GM18909 (cell line): Measurements from ENCODE around the gene OTUD4.
"Not testable (repeated sequence)": the region's sequence is repeated elsewhere in the genome, so short reads cannot be mapped to it uniquely, and the experiment has no call there.

Source experiments
- ATAC-seq: cut with Tn5 transposase; IDR thresholded peaks from one replicate; pipeline ENCODE4 v1.9.1; 2021; ENCODE audit warnings: mild to moderate bottlenecking; ENCODE audit not compliant: unreplicated experiment, poor library complexity

The OTUD4 gene

GRCh38 chr4:145180298-145181090 is at the start of gene OTUD4:
OTUD4 (minus strand) TSS chr4:145180589; CDS start chr4:145179973, 616 bp downstream.
- peak; percentile 86 for ATAC-seq

- ATAC-seq, result not testable (repeated sequence)
Measured at GRCh38 chr4:145223228-145223627, 42.8 kb upstream of the OTUD4 start.

- ATAC-seq, result peak; percentile 47
Measured at GRCh38 chr4:145221529-145221928, 41.1 kb upstream of the OTUD4 start.

- no peak for ATAC-seq
Measured at GRCh38 chr4:145219090-145219489, 38.7 kb upstream of the OTUD4 start.

- ATAC-seq, result peak; percentile 95
Measured at GRCh38 chr4:145218251-145218650, 37.9 kb upstream of the OTUD4 start.

- no peak for ATAC-seq
Measured at GRCh38 chr4:145217349-145217748, 37.0 kb upstream of the OTUD4 start.

GRCh38 chr4:145216535-145216934 is 36.1 kb upstream of the OTUD4 start:
- ATAC-seq, result no peak

GRCh38 chr4:145213245-145213644 is 32.9 kb upstream of the OTUD4 start:
- no peak for ATAC-seq

- no peak for ATAC-seq
Measured at GRCh38 chr4:145207934-145208333, 27.5 kb upstream of the OTUD4 start.

- no peak for ATAC-seq
Measured at GRCh38 chr4:145203410-145203809, 23.0 kb upstream of the OTUD4 start.

- no peak for ATAC-seq
Measured at GRCh38 chr4:145200366-145200765, 20.0 kb upstream of the OTUD4 start.

- no peak for ATAC-seq
Measured at GRCh38 chr4:145199051-145199716, 18.8 kb upstream of the OTUD4 start.

- no peak for ATAC-seq
Measured at GRCh38 chr4:145196747-145197146, 16.4 kb upstream of the OTUD4 start.

GRCh38 chr4:145195167-145195952 is 15.0 kb upstream of the OTUD4 start:
- ATAC-seq, result peak; percentile 91

- no peak for ATAC-seq
Measured at GRCh38 chr4:145189981-145190380, 9.6 kb upstream of the OTUD4 start.

- ATAC-seq, result peak; percentile 92
Measured at GRCh38 chr4:145186729-145187128, 6.3 kb upstream of the OTUD4 start.

- ATAC-seq, result no peak
Measured at GRCh38 chr4:145183581-145183980, 3.2 kb upstream of the OTUD4 start.

- no peak for ATAC-seq
Measured at GRCh38 chr4:145183023-145183422, 2.6 kb upstream of the OTUD4 start.

GRCh38 chr4:145182222-145182621 is 1.8 kb upstream of the OTUD4 start:
- ATAC-seq, result no peak

- peak; percentile 1 for ATAC-seq
Measured at GRCh38 chr4:145181091-145181501, 707 bp upstream of the OTUD4 start.

GRCh38 chr4:145179861-145180297 is 510 bp downstream of the OTUD4 start:
- ATAC-seq, result peak; percentile 24
